Trophoblast cell (in vitro differentiated cells and primary cell): ENCODE results near the gene LPCAT1.
A peak's percentile ranks its signal among the peaks of the same experiment; 100 is the strongest.

Experiments used
- DNase-seq, 2 donors: peaks; one replicate each; pipeline ENCODE4 v3.0.0-alpha.2; 2016
- H2AFZ ChIP-seq: 2 replicates; pipeline ENCODE4 v1.6.1; 2013; ENCODE audit warnings: low read length, moderate library complexity, mild to moderate bottlenecking; ENCODE audit not compliant: insufficient read depth, poor library complexity
- H2AK5ac ChIP-seq: 2 replicates; pipeline ENCODE4 v1.6.1; 2013; ENCODE audit warnings: mild to moderate bottlenecking, low read length
- H2BK120ac ChIP-seq: 2 replicates; pipeline ENCODE4 v1.6.1; 2013; ENCODE audit warnings: low read length, mild to moderate bottlenecking, moderate library complexity; ENCODE audit not compliant: insufficient read depth, poor library complexity
- H2BK12ac ChIP-seq: 2 replicates; pipeline ENCODE4 v1.6.1; 2013; ENCODE audit warnings: mild to moderate bottlenecking, low read length, moderate library complexity
- H2BK5ac ChIP-seq: 2 replicates; pipeline ENCODE4 v1.6.1; 2013; ENCODE audit warnings: low read length, low read depth, moderate library complexity, mild to moderate bottlenecking; ENCODE audit not compliant: poor library complexity
- H3K14ac ChIP-seq: 2 replicates; pipeline ENCODE4 v1.6.1; 2013; ENCODE audit warnings: mild to moderate bottlenecking, low read length
- H3K18ac ChIP-seq: 2 replicates; pipeline ENCODE4 v1.6.1; 2013; ENCODE audit warnings: mild to moderate bottlenecking, low read length
- H3K23ac ChIP-seq: 2 replicates; pipeline ENCODE4 v1.6.1; 2013; ENCODE audit warnings: low read length
- H3K27ac ChIP-seq: 2 replicates; pipeline ENCODE4 v1.5.1; 2013; ENCODE audit warnings: low read depth, mild to moderate bottlenecking, inconsistent platforms, low read length, moderate library complexity
- H3K27me3 ChIP-seq: 2 replicates; pipeline ENCODE4 v1.6.1; 2013; ENCODE audit warnings: inconsistent platforms, mild to moderate bottlenecking, low read length, moderate library complexity; ENCODE audit not compliant: insufficient read depth
- H3K36me3 ChIP-seq, 2 experiments: 1 replicate in 1 of 2; 2 replicates in 1 of 2; pipeline ENCODE4 v1.6.1; 2013; ENCODE audit warnings: low read length in 2 of 2, mild to moderate bottlenecking in 2 of 2, moderate library complexity in 1 of 2; ENCODE audit not compliant: insufficient read depth in 2 of 2, control insufficient read depth in 1 of 2
- H3K4ac ChIP-seq: 2 replicates; pipeline ENCODE4 v1.6.1; 2013; ENCODE audit warnings: low read depth, mild to moderate bottlenecking, low read length, moderate library complexity
- H3K4me1 ChIP-seq, 2 experiments: 1 replicate in 1 of 2; 2 replicates in 1 of 2; pipeline ENCODE4 v1.6.1; 2013; ENCODE audit warnings: low read length in 2 of 2, mild to moderate bottlenecking in 2 of 2, moderate library complexity in 1 of 2; ENCODE audit not compliant: insufficient read depth in 2 of 2, control insufficient read depth in 1 of 2
- H3K4me2 ChIP-seq: 2 replicates; pipeline ENCODE4 v1.6.1; 2013; ENCODE audit warnings: inconsistent platforms, mild to moderate bottlenecking, low read length, moderate library complexity
- H3K4me3 ChIP-seq: 2 replicates; pipeline ENCODE4 v1.5.1; 2013; ENCODE audit warnings: mild to moderate bottlenecking, low read depth, low read length, inconsistent platforms
- H3K79me1 ChIP-seq: one replicate; pipeline ENCODE4 v1.6.1; 2013; ENCODE audit warnings: low read length
- H3K79me2 ChIP-seq: 2 replicates; pipeline ENCODE4 v1.6.1; 2013; ENCODE audit warnings: low read length, mild to moderate bottlenecking; ENCODE audit not compliant: control insufficient read depth, insufficient read depth, poor library complexity
- H3K9ac ChIP-seq: 2 replicates; pipeline ENCODE4 v1.6.1; 2013; ENCODE audit warnings: mild to moderate bottlenecking, low read length
- H3K9me3 ChIP-seq: 2 replicates; pipeline ENCODE4 v1.6.1; 2013; ENCODE audit warnings: low read depth, mild to moderate bottlenecking, control low read depth, inconsistent platforms, low read length; ENCODE audit not compliant: insufficient read depth
- H4K12ac ChIP-seq: 2 replicates; pipeline ENCODE4 v1.6.1; 2013; ENCODE audit warnings: low read depth, mild to moderate bottlenecking, low read length, moderate library complexity
- H4K8ac ChIP-seq: 2 replicates; pipeline ENCODE4 v1.6.1; 2013; ENCODE audit warnings: low read depth, mild to moderate bottlenecking, low read length, moderate library complexity
- H4K91ac ChIP-seq: one replicate; pipeline ENCODE4 v1.6.1; 2013; ENCODE audit warnings: low read depth, mild to moderate bottlenecking, low read length, moderate library complexity
- WGBS: extraction: QIAGEN DNeasy Blood & Tissue Kit; methylation state at CpG from one replicate; pipeline ENCODE4 v1.1.7; 2013; ENCODE audit warnings: missing lambda C conversion rate; ENCODE audit not compliant: insufficient read length, insufficient coverage; ENCODE audit errors: extremely low coverage; 5-methylcytosine and 5-hydroxymethylcytosine counted together

LPCAT1 gene

GRCh38 chr5:1552521-1553255, 28.9 kb upstream of the LPCAT1 start:
- Histone ChIP-seq H2BK12ac (no peak overlapping the region), H3K27ac (no peak overlapping the region), H3K79me2 (no peaks in the 10 kb centered on the region), H3K9ac (no peak overlapping the region), H3K9me3 (no peaks in the 10 kb centered on the region), H2AFZ (no peak overlapping the region), H3K4me1 (peaks cover 5 to 9% of the 10 kb centered on the region in 2 experiments), H3K27me3 (no peaks in the 10 kb centered on the region), H2BK120ac (no peak overlapping the region), H2AK5ac (no peak overlapping the region), H4K91ac (no peak overlapping the region), H3K18ac (no peak overlapping the region), H3K4me3 (no peak overlapping the region), H3K4me2 (no peak overlapping the region), H3K23ac (no peak overlapping the region), H3K14ac (no peak overlapping the region), H2BK5ac (no peak overlapping the region), H3K4ac (no peak overlapping the region), H4K8ac (no peak overlapping the region), H4K12ac (no peak overlapping the region), H3K36me3 (no peaks in the 10 kb centered on the region), H3K79me1 (no peaks in the 10 kb centered on the region)
- DNase-seq = no peak
- no CpG with 5 or more reads among the region's 33 CpGs for WGBS

GRCh38 chr5:1551426-1552301, 27.9 kb upstream of the LPCAT1 start:
- no peak overlapping the region for H3K9ac ChIP-seq
- no peak overlapping the region for H3K4me2 ChIP-seq
- no peak overlapping the region for H2BK12ac ChIP-seq
- peaks cover 5 to 9% of the 10 kb centered on the region in 2 experiments for H3K4me1 ChIP-seq
- H3K36me3 ChIP-seq = no peaks in the 10 kb centered on the region
- H3K18ac ChIP-seq = no peak overlapping the region
- peak in 1 of 2 donors; percentile 21 for DNase-seq
- no peak overlapping the region for H3K4me3 ChIP-seq
- no peak overlapping the region for H2AK5ac ChIP-seq
- H3K79me2 ChIP-seq = no peaks in the 10 kb centered on the region
- no peak overlapping the region for H3K27ac ChIP-seq
- H4K8ac ChIP-seq = no peak overlapping the region
- H4K12ac ChIP-seq = no peak overlapping the region
- no peak overlapping the region for H2BK120ac ChIP-seq
- no peaks in the 10 kb centered on the region for H3K79me1 ChIP-seq
- WGBS = no CpG with 5 or more reads among the region's 32 CpGs
- no peak overlapping the region for H4K91ac ChIP-seq
- no peak overlapping the region for H2AFZ ChIP-seq
- H3K23ac ChIP-seq = no peak overlapping the region
- no peaks in the 10 kb centered on the region for H3K27me3 ChIP-seq
- no peaks in the 10 kb centered on the region for H3K9me3 ChIP-seq
- no peak overlapping the region for H2BK5ac ChIP-seq
- no peak overlapping the region for H3K14ac ChIP-seq
- H3K4ac ChIP-seq = no peak overlapping the region

- no peak for DNase-seq
- no peak overlapping the region for H4K91ac ChIP-seq
- no peak overlapping the region for H3K27ac ChIP-seq
- no peak overlapping the region for H2AFZ ChIP-seq
- H3K79me2 ChIP-seq = no peaks in the 10 kb centered on the region
- H2BK120ac ChIP-seq = no peak overlapping the region
- no peaks in the 10 kb centered on the region for H3K27me3 ChIP-seq
- H4K12ac ChIP-seq = no peak overlapping the region
- no peak overlapping the region for H3K4me2 ChIP-seq
- H2AK5ac ChIP-seq = no peak overlapping the region
- H3K4ac ChIP-seq = no peak overlapping the region
- no peaks in the 10 kb centered on the region for H3K79me1 ChIP-seq
- H4K8ac ChIP-seq = no peak overlapping the region
- H2BK5ac ChIP-seq = no peak overlapping the region
- peaks cover 1% of the 10 kb centered on the region for H3K9me3 ChIP-seq
- H3K4me3 ChIP-seq = no peak overlapping the region
- H3K4me1 ChIP-seq = peaks cover 5 to 9% of the 10 kb centered on the region in 2 experiments
- no peak overlapping the region for H3K18ac ChIP-seq
- H2BK12ac ChIP-seq = no peak overlapping the region
- no peak overlapping the region for H3K14ac ChIP-seq
- no peak overlapping the region for H3K23ac ChIP-seq
- no peaks in the 10 kb centered on the region for H3K36me3 ChIP-seq
- WGBS = no CpG with 5 or more reads among the region's 17 CpGs
- H3K9ac ChIP-seq = no peak overlapping the region
Observed at GRCh38 chr5:1550287-1551076, 26.7 kb upstream of the LPCAT1 start.

- H4K12ac ChIP-seq = no peak overlapping the region
- peaks cover 5% of the 10 kb centered on the region for H3K9me3 ChIP-seq
- H3K27ac ChIP-seq = no peak overlapping the region
- H3K79me1 ChIP-seq = no peaks in the 10 kb centered on the region
- H3K23ac ChIP-seq = no peak overlapping the region
- H3K18ac ChIP-seq = no peak overlapping the region
- no peak overlapping the region for H3K4me2 ChIP-seq
- H2AK5ac ChIP-seq = no peak overlapping the region
- no peak overlapping the region for H3K14ac ChIP-seq
- no peaks in the 10 kb centered on the region for H3K79me2 ChIP-seq
- H2BK12ac ChIP-seq = no peak overlapping the region
- H3K4ac ChIP-seq = no peak overlapping the region
- no peak overlapping the region for H2AFZ ChIP-seq
- H3K27me3 ChIP-seq = no peaks in the 10 kb centered on the region
- no peak overlapping the region for H2BK5ac ChIP-seq
- no peak for DNase-seq
- no peaks in the 10 kb centered on the region for H3K36me3 ChIP-seq
- H3K4me3 ChIP-seq = no peak overlapping the region
- H4K8ac ChIP-seq = no peak overlapping the region
- H4K91ac ChIP-seq = no peak overlapping the region
- H3K9ac ChIP-seq = no peak overlapping the region
- H2BK120ac ChIP-seq = no peak overlapping the region
- H3K4me1 ChIP-seq = peaks cover 5 to 9% of the 10 kb centered on the region in 2 experiments
- no CpG with 5 or more reads among the region's 16 CpGs for WGBS
Observed at GRCh38 chr5:1549475-1550030, 25.8 kb upstream of the LPCAT1 start.
